ENCODE data around the gene PCDHGA10.

GRCh38 chr5:141409598-141410306, 3.0 kb upstream of the PCDHGA10 start:
- TF ChIP-seq CTCF (conservative IDR thresholded peaks at IDR 0.05) (no peak), ZFX (IDR thresholded peaks at IDR 0.05) (no peak)
